HCT116 (cell line): ENCODE measurements around the gene CDK2. TPM values are rescaled to one million over a fixed set of nuclear protein-coding genes. Genes with fewer than 3 reads are reported as not detected.

Experiments
- ATAC-seq: fragments of 200-7000 bp; cut with Tn5 transposase; 2 replicates; pipeline ENCODE4 v1.9.1; 2020; ENCODE audit warnings: mild to moderate bottlenecking, moderate library complexity
- BruUV-seq: library from RNA; stranded (reverse); fragments of 400-500 nt; replicated peaks from 2 replicates; lab custom pipeline; 2021; lab: Mats Ljungman, UMichigan
- CTCF ChIA-PET: fragments of 300-600 bp; sonication (Branson Sonifier 250); formaldehyde crosslinking; loops from one replicate; lab custom pipeline; 2021; ENCODE audit warnings: antibody characterized with exemption; lab: Charles Lee
- POLR2A ChIA-PET: fragments of 300-600, 350-600 bp; sonication (Branson Sonifier 250); formaldehyde crosslinking; loops from one replicate; lab custom pipeline; 2021; ENCODE audit warnings: antibody characterized with exemption; lab: Charles Lee
- RAD21 ChIA-PET, 2 experiments: fragments of 300-600 bp; sonication (Branson Sonifier 250); formaldehyde crosslinking; loops; one replicate each; lab custom pipeline; 2023; ENCODE audit warnings: low total read pairs in 2 of 2; ENCODE audit not compliant: uncharacterized antibody in 2 of 2, unreplicated experiment in 2 of 2, low non-redundant PET in 1 of 2; lab: Charles Lee
- DNase-seq: peaks from one replicate; pipeline ENCODE4 v3.0.0-alpha.2; 2010; ENCODE audit warnings: low read depth, low spot score
- H2AFZ ChIP-seq: fragments of 200-600 bp; shearing (Covaris generic), sonication (generic); 2 replicates; pipeline ENCODE4 v1.6.1; 2017; ENCODE audit warnings: low read depth, mixed run types, mixed read lengths, antibody characterized with exemption, low read length; ENCODE audit not compliant: poor library complexity, severe bottlenecking
- H3K27ac ChIP-seq: 2 replicates; pipeline ENCODE4 v1.5.1; 2012; ENCODE audit warnings: low read depth, low read length
- H3K27me3 ChIP-seq: fragments of 200-600 bp; sonication (generic); 2 replicates; pipeline ENCODE4 v1.6.1; 2016; ENCODE audit warnings: mixed run types, low read length, mixed read lengths; ENCODE audit not compliant: insufficient read depth
- H3K36me3 ChIP-seq, 2 experiments: fragments of 200-500 bp in 1 of 2; fragments of 200-600 bp in 1 of 2; sonication (Bioruptor generic) in 1 of 2; sonication (generic) in 1 of 2; 2 replicates each; pipeline versions ENCODE4 v1.5.1 to v1.6.1; 2014 to 2016; ENCODE audit warnings: low read length in 2 of 2, inconsistent platforms in 1 of 2, mixed read lengths in 1 of 2, mixed run types in 1 of 2; ENCODE audit not compliant: insufficient read depth in 2 of 2, control insufficient read depth in 1 of 2
- H3K4me1 ChIP-seq, 2 experiments: fragments of 200-600 bp in 1 of 2; sonication (generic) in 1 of 2; 2 replicates each; pipeline versions ENCODE4 v1.5.1 to v1.6.1; 2012 to 2017; ENCODE audit warnings: low read length in 2 of 2, inconsistent platforms in 1 of 2, mild to moderate bottlenecking in 1 of 2, mixed read lengths in 1 of 2, mixed run types in 1 of 2, moderate library complexity in 1 of 2; ENCODE audit not compliant: insufficient read depth in 2 of 2, control insufficient read depth in 1 of 2
- H3K4me2 ChIP-seq: fragments of 200-600 bp; sonication (generic); 2 replicates; pipeline ENCODE4 v1.6.1; 2017; ENCODE audit warnings: mixed run types, low read length, mixed read lengths
- H3K4me3 ChIP-seq, 2 experiments: fragments of 200-600 bp in 1 of 2; sonication (generic) in 1 of 2; replicated peaks in 1 of 2; 2 replicates each; pipeline ENCODE4 v1.5.1; 2011 to 2016; ENCODE audit warnings: low read length in 2 of 2, control low read depth in 1 of 2, low read depth in 1 of 2, mild to moderate bottlenecking in 1 of 2, mixed read lengths in 1 of 2, mixed run types in 1 of 2
- H3K79me2 ChIP-seq: fragments of 200-600 bp; sonication (generic); 2 replicates; pipeline ENCODE4 v1.6.1; 2017; ENCODE audit warnings: mild to moderate bottlenecking, mixed run types, low read length, moderate library complexity, mixed read lengths; ENCODE audit not compliant: insufficient read depth
- H3K9ac ChIP-seq: fragments of 200-600 bp; sonication (generic); 2 replicates; pipeline ENCODE4 v1.6.1; 2016; ENCODE audit warnings: low read length, mixed read lengths
- H3K9me2 ChIP-seq: fragments of 200-600 bp; sonication (generic), shearing (Covaris generic); 2 replicates; pipeline ENCODE4 v1.6.1; 2017; ENCODE audit warnings: mixed run types, mild to moderate bottlenecking, moderate library complexity; ENCODE audit not compliant: insufficient read depth
- H3K9me3 ChIP-seq, 2 experiments: fragments of 200-500 bp in 1 of 2; fragments of 200-600 bp in 1 of 2; sonication (Bioruptor generic) in 1 of 2; sonication (generic) in 1 of 2; 2 replicates each; pipeline ENCODE4 v1.6.1; 2014 to 2017; ENCODE audit warnings: low read length in 2 of 2, mixed read lengths in 2 of 2, inconsistent platforms in 1 of 2, low read depth in 1 of 2, mild to moderate bottlenecking in 1 of 2, mixed run types in 1 of 2, moderate library complexity in 1 of 2; ENCODE audit not compliant: control insufficient read depth in 1 of 2, insufficient read depth in 1 of 2
- H4K20me1 ChIP-seq: fragments of 200-600 bp; sonication (generic), shearing (Covaris generic); 2 replicates; pipeline ENCODE4 v1.6.1; 2017; ENCODE audit warnings: mixed run types, mild to moderate bottlenecking, moderate library complexity; ENCODE audit not compliant: insufficient read depth
- MAX ChIP-seq: IDR thresholded peaks from 2 replicates; pipeline ENCODE4 v1.6.1; 2012
- POLR2AphosphoS5 ChIP-seq: IDR thresholded peaks from 2 replicates; pipeline ENCODE4 v1.6.1; 2011; ENCODE audit warnings: mild to moderate bottlenecking, low read depth, low read length, moderate library complexity
- intact Hi-C: fragments of 100-400 bp; cut with micrococcal nuclease; formaldehyde crosslinking; loops from 2 replicates; pipeline ENCODE4 v1.10.0; 2022
- total RNA-seq: library from RNA; stranded (reverse); gene quantifications from one replicate; pipeline ENCODE4 v1.2.1, GENCODE V29; 2021; ENCODE audit not compliant: unreplicated experiment
- TF ChIP-seq, protein P1 (sequence below): IDR thresholded peaks from 2 replicates; pipeline ENCODE4 v1.6.1; 2012; ENCODE audit warnings: low read depth

Gene CDK2
- total RNA-seq, 1 experiment from 2014 or later: 90.9 TPM

DNA sequence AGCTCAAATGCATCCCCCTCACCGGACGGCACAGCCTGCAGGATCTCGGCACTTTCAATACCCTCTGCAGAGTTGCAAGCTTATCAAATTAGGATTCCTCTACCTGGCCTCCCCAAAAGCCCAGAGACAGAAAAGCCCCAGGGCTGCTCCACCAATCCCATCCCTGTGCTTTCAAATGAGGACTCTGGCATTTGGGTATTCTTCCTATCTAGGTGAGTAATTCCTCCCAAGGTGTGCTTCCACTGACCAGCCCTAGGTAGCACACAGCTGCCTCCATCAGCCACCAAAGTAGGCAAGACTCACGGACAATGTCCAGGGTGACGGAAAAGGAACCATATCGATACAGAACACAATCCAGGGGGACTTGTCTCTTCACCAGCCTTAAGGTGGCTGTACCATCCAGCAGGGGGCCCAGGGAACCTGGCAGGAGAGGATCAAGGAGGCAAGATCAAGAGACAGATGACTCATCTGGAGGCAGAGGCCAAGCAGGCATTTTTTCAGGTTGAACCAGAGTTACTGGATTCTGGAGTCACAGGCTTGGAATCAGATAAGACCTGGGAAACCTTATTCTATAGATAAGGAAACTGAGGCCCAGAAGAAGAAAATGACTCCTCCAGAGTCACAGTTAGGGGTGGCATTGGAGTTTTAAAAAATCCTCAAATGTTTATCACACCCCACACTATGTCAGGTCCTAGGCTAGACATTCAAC is 10.7 kb upstream of the CDK2 start (continued):
- TF ChIP-seq, protein P1, sequence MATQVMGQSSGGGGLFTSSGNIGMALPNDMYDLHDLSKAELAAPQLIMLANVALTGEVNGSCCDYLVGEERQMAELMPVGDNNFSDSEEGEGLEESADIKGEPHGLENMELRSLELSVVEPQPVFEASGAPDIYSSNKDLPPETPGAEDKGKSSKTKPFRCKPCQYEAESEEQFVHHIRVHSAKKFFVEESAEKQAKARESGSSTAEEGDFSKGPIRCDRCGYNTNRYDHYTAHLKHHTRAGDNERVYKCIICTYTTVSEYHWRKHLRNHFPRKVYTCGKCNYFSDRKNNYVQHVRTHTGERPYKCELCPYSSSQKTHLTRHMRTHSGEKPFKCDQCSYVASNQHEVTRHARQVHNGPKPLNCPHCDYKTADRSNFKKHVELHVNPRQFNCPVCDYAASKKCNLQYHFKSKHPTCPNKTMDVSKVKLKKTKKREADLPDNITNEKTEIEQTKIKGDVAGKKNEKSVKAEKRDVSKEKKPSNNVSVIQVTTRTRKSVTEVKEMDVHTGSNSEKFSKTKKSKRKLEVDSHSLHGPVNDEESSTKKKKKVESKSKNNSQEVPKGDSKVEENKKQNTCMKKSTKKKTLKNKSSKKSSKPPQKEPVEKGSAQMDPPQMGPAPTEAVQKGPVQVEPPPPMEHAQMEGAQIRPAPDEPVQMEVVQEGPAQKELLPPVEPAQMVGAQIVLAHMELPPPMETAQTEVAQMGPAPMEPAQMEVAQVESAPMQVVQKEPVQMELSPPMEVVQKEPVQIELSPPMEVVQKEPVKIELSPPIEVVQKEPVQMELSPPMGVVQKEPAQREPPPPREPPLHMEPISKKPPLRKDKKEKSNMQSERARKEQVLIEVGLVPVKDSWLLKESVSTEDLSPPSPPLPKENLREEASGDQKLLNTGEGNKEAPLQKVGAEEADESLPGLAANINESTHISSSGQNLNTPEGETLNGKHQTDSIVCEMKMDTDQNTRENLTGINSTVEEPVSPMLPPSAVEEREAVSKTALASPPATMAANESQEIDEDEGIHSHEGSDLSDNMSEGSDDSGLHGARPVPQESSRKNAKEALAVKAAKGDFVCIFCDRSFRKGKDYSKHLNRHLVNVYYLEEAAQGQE: no peak

DNA sequence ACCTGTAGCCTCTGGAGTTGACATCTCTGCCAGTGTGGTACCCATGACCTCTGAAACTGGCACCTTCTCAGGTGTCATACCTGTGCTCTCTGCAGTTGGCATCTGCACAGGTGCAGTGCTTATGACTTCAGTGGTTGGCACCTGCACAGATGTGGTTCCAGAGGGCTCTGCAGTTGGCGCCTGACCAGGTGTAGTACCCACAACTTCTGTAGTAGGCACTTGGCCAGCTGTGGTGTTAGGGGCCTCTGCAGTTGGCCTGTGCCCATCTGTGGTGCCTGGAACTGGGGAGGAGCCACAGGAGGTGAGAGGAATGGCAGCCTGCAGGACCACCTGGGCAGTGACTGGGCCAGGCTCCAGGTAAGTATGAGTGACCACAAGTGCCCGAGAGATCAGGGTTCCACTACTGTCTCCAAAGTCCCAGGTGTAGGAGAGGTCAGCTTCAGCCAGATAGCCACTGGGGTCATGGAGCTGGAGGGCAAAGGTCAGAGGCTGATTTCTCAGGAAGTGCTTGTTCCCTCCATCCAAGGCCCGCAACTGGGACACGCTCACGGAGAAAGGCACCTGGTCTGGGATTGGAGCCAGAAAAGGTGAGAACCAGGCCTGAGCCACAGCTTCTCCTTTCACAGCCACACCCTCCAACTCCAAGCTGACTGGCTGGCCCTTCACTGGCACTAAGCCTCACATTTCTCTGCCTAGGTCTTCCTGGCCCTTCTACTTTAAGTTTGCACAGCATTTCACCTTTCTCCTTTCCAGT is 9.3 kb upstream of the CDK2 start:
- Histone ChIP-seq H4K20me1 (no peaks in the 10 kb centered on the region), H3K9ac (no peak overlapping the region), H3K9me3 (no peaks in the 10 kb centered on the region), H3K36me3 (0 out of 4 replicates have a peak, but pooled peaks cover 2 to 3% of the 10 kb centered on the region in 2 experiments), H2AFZ (no peak overlapping the region), H3K27me3 (no peaks in the 10 kb centered on the region), H3K9me2 (no peaks in the 10 kb centered on the region), H3K4me2 (peak overlapping the region; percentile 74), H3K4me1 (peaks cover 30 to 36% of the 10 kb centered on the region in 2 experiments), H3K4me3 (no peak overlapping the region), H3K79me2 (no peaks in the 10 kb centered on the region), H3K27ac (peak overlapping the region; percentile 16; the same call in 1 of the 2 replicates)
- BruUV-seq: no TSS peak
- CTCF ChIA-PET: interaction anchor here (1.1 kb wide), 1 partner anchor 17 kb away, joined by 4 read pairs; no protein-coding TSS in a partner anchor
- ATAC-seq (no peak), DNase-seq (no peak)
- POLR2A ChIA-PET: interaction anchor here (1.9 kb wide), 1 partner anchor 17 kb away, joined by 6 read pairs; the partner anchor contains the start of gene RAB5B
- RAD21 ChIA-PET: no interaction called here
- TF ChIP-seq MAX (peak; percentile 49; the same call in 1 of the 2 replicates), POLR2AphosphoS5 (no peak)
- TF ChIP-seq, protein P1: no peak
- intact Hi-C loops: no loop called here
